PFSK-1 (cell line): ENCODE results near the gene CYBB.

Experiments
- FOXP2 ChIP-seq: optimal IDR thresholded peaks from 2 replicates; pipeline ENCODE3; 2011; ENCODE audit warnings: borderline replicate concordance, control low read depth, inconsistent platforms; ENCODE audit not compliant: insufficient read depth; ENCODE audit errors: extremely low read length, extremely low read depth
- POLR2AphosphoS5 ChIP-seq: IDR thresholded peaks from 2 replicates; pipeline ENCODE4 v1.6.1; 2012; ENCODE audit warnings: low read depth, mild to moderate bottlenecking, control low read depth, low read length, moderate library complexity
- REST ChIP-seq, 2 experiments: IDR thresholded peaks; 2 replicates each; pipeline versions ENCODE4 v1.6.1 to v1.8.0; 2011 to 2012; ENCODE audit warnings: low read depth in 2 of 2, low read length in 2 of 2, control low read depth in 1 of 2, inconsistent platforms in 1 of 2, mild to moderate bottlenecking in 1 of 2, moderate library complexity in 1 of 2; ENCODE audit not compliant: insufficient read depth in 1 of 2
- SIN3A ChIP-seq: IDR thresholded peaks from 2 replicates; pipeline ENCODE4 v1.6.1; 2012; ENCODE audit warnings: mild to moderate bottlenecking, low read length, moderate library complexity, borderline replicate concordance; ENCODE audit not compliant: insufficient read depth
- TAF1 ChIP-seq: IDR thresholded peaks from 2 replicates; pipeline ENCODE4 v1.6.1; 2012; ENCODE audit warnings: low read length, control low read depth, borderline replicate concordance; ENCODE audit not compliant: insufficient read depth

CYBB gene

GRCh38 chrX:37846558-37846933, 66.7 kb downstream of the CYBB start:
- TF ChIP-seq FOXP2 (no peak), REST (IDR thresholded peaks at IDR 0.05; ENCODE audit: insufficient read depth in 1 of 2, low read depth in 2 of 2, low read length in 2 of 2) (no peak), POLR2AphosphoS5 (no peak), TAF1 (no peak), SIN3A (no peak)

- TF ChIP-seq FOXP2 (no peak), REST (IDR thresholded peaks at IDR 0.05; ENCODE audit: insufficient read depth in 1 of 2, low read depth in 2 of 2, low read length in 2 of 2) (no peak), SIN3A (no peak), TAF1 (no peak), POLR2AphosphoS5 (no peak)
These were observed 67.3 kb downstream of the CYBB start, which contains the start of gene DYNLT3 for GRCh38 chrX:37846934-37847732. TSS of gene DYNLT3 (minus strand) at chrX:37847571. CDS start at chrX:37847510, 61 bp downstream.

- TF ChIP-seq SIN3A (no peak), FOXP2 (no peak), TAF1 (no peak), POLR2AphosphoS5 (no peak), REST (IDR thresholded peaks at IDR 0.05; ENCODE audit: insufficient read depth in 1 of 2, low read depth in 2 of 2, low read length in 2 of 2) (no peak)
These were observed 67.9 kb downstream of the CYBB start for GRCh38 chrX:37847733-37848197.

- TF ChIP-seq FOXP2: no peak
- TF ChIP-seq POLR2AphosphoS5: no peak
- no peak for TF ChIP-seq TAF1
These were observed 74.3 kb downstream of the CYBB start for GRCh38 chrX:37854148-37854547.

- TF ChIP-seq FOXP2 (no peak), TAF1 (no peak)
These were observed 74.9 kb downstream of the CYBB start for GRCh38 chrX:37854748-37855147.

GRCh38 chrX:37860721-37861120, 80.9 kb downstream of the CYBB start:
- TF ChIP-seq TAF1 (no peak), FOXP2 (no peak), SIN3A (no peak), REST (IDR thresholded peaks at IDR 0.05; ENCODE audit: insufficient read depth in 1 of 2, low read depth in 2 of 2, low read length in 2 of 2) (no peak), POLR2AphosphoS5 (no peak)
